ENCODE data around the gene ERN2. TPM values are rescaled to one million over a fixed set of nuclear protein-coding genes. Genes with fewer than 3 reads are reported as not detected.

ERN2 gene
- total and polyA plus RNA-seq, 12 donors: 0.20 to 2.7 (median 1.3) TPM; not detected in 1

DNA sequence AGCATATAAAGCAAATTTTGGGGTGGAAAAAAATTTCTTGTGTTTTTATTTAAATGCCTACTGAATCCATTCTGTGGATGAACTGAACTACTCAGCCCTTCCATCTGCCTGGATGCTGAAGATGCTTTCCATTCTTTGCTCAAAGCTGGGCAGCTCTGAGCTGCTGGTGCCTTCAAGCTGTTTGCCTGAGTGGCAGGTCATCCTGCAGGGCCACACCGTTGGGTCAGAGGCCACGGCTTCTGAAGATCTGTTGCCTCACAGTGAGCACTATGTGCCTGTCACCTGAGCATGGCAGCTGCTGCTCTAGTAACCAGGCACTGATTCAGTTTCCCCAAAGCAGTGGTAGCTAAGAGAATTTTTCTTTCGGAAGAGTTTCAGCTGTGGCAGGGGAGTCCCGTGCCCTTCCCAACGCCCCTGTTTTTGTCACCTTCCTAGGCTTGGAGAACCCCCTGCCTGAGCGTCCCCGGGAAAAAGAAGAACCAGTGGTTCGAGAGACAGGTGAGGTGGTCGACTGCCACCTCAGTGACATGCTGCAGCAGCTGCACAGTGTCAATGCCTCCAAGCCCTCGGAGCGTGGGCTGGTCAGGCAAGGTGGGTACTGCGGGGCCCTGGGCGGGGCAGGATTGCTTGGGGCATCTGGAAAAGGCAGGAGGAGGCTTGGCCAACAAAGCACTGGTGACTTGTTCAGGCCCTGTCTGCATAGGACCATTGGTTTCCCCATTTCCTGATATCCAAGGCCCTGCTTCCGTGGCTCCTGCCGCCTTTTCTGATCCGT, 25.8 kb downstream of the ERN2 start:
- Histone ChIP-seq H3K27ac (no peak overlapping the region), H3K4me1 (replicated peaks in 1 of 2) (no peaks in the 10 kb centered on the region), H3K4me3 (no peak overlapping the region), H3K9me3 (replicated peaks in 1 of 3) (no peaks in the 10 kb centered on the region), H3K36me3 (replicated peaks in 1 of 2) (peaks cover 0 to 45% of the 10 kb centered on the region in 2 donors), H3K27me3 (no peaks in the 10 kb centered on the region)
- no peak for DNase-seq
- WGBS, 4 donors: 91 to 97% (median 94%) methylated on average over 13 to 16 of the region's 16 CpGs
- no peak for TF ChIP-seq CTCF (IDR thresholded peaks at IDR 0.05)
- TF ChIP-seq POLR2A (IDR thresholded peaks at IDR 0.05): no peak
- intact Hi-C loops (cut with DNase I): no loop called here

DNA sequence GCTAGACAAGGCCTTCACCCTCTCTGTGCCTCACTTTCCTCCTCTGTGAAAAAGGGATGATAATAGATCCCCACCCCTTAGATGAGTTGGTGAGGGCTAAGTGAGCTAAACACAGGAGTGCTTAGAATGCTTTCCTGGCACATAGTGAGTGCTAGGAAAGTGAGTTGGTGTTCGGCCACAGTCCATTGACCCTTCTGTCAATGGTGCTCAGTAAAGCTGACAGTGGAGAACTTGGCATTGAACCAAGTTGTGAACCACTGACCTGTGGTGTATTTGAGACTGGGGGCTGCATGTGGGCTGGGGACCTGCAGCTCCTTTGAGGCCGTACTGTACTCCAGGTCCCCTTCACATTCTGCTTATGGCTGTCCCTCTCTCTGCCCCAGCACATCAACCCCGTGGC, 29.5 kb downstream of the ERN2 start:
- Histone ChIP-seq H3K9me3 (replicated peaks in 1 of 3) (no peaks in the 10 kb centered on the region), H3K4me3 (no peak overlapping the region), H3K27me3 (no peaks in the 10 kb centered on the region), H3K4me1 (replicated peaks in 1 of 2) (peaks cover 7% of the 10 kb centered on the region in 2 donors), H3K27ac (no peak overlapping the region), H3K36me3 (replicated peaks in 1 of 2) (peaks cover 0 to 33% of the 10 kb centered on the region in 2 donors)
- 93 to 100% (median 95%) methylated on average over 3 of the region's 3 CpGs for WGBS, 4 donors
- intact Hi-C loops (cut with DNase I): no loop called here
- DNase-seq: no peak
- TF ChIP-seq CTCF (IDR thresholded peaks at IDR 0.05): no peak

- no peaks in the 10 kb centered on the region for H3K27me3 ChIP-seq
- DNase-seq: no peak
- no peak overlapping the region for H3K4me3 ChIP-seq
- intact Hi-C loops (cut with DNase I): no loop called here
- peaks cover 0 to 20% of the 10 kb centered on the region in 2 donors for H3K36me3 ChIP-seq (replicated peaks in 1 of 2)
- H3K27ac ChIP-seq: no peak overlapping the region
- WGBS, 4 donors: 81 to 94% (median 89%) methylated on average over 1 of the region's 1 CpG
- H3K4me1 ChIP-seq (replicated peaks in 1 of 2): peaks cover 7 to 10% of the 10 kb centered on the region in 2 donors
- TF ChIP-seq POLR2A (IDR thresholded peaks at IDR 0.05) (no peak), CTCF (IDR thresholded peaks at IDR 0.05) (no peak)
- H3K9me3 ChIP-seq (replicated peaks in 1 of 3): no peaks in the 10 kb centered on the region
These were observed 30.8 kb downstream of the ERN2 start for GRCh38 chr16:23682181-23682580.

DNA sequence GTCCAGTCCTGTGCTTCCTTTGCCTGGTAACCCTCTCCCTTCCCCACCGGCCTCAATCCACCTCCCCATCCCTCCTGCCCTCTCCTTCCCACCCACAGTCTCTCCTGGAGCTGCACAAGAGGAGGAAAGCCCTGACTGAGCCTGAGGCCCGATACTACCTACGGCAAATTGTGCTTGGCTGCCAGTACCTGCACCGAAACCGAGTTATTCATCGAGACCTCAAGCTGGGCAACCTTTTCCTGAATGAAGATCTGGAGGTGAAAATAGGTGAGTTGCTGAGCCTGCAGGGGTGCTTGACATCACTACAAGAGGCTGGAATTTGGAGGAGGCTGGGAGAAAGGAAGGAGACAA, 33.1 kb downstream of the ERN2 start:
- TF ChIP-seq CTCF (IDR thresholded peaks at IDR 0.05) (no peak), POLR2A (IDR thresholded peaks at IDR 0.05) (no peak)
- Histone ChIP-seq H3K4me3 (no peak overlapping the region), H3K27ac (no peak overlapping the region), H3K27me3 (no peaks in the 10 kb centered on the region), H3K36me3 (replicated peaks in 1 of 2) (peaks cover 0 to 13% of the 10 kb centered on the region in 2 donors), H3K9me3 (replicated peaks in 1 of 3) (no peaks in the 10 kb centered on the region), H3K4me1 (replicated peaks in 1 of 2) (peaks cover 7 to 10% of the 10 kb centered on the region in 2 donors)
- intact Hi-C loops (cut with DNase I): no loop called here
- WGBS, 4 donors: 49 to 68% (median 60%) methylated on average over 6 of the region's 6 CpGs
- no peak for DNase-seq

Measured in adrenal gland (tissue), 12 donors.